ENCODE results near the gene KCNJ10.

GRCh38 chr1:160074865-160075264 lies 4.9 kb upstream of the KCNJ10 start:
- TF ChIP-seq TAF1 (IDR thresholded peaks at IDR 0.05; ENCODE audit: borderline replicate concordance, insufficient read depth, low read length), result no peak
- no peak for TF ChIP-seq REST (IDR thresholded peaks at IDR 0.05; ENCODE audit: insufficient read depth in 1 of 2, low read depth in 2 of 2, low read length in 2 of 2)
- TF ChIP-seq POLR2AphosphoS5 (IDR thresholded peaks at IDR 0.05; ENCODE audit: low read depth, low read length), result no peak

All from PFSK-1 (cell line).